G401 (cell line): ENCODE measurements around the gene SLCO4A1. TPM values are rescaled to one million over a fixed set of nuclear protein-coding genes. Genes with fewer than 3 reads are reported as not detected.
A peak's percentile ranks its signal among the peaks of the same experiment; 100 is the strongest.

Source experiments
- DNase-seq: peaks from one replicate; pipeline ENCODE4 v3.0.0-alpha.2; 2015; ENCODE audit warnings: low spot score
- in situ Hi-C: cut with HindIII; loops from 2 replicates; pipeline ENCODE4 v1.10.0; 2016; ENCODE audit warnings: low sequenced_read_pairs, mixed read lengths
- total RNA-seq: library from RNA; depleted of rRNA; stranded (reverse); fragments of >200 nt; shearing (Covaris generic); gene quantifications from 2 replicates; pipeline ENCODE4 v1.2.3, GENCODE V29; 2014

Gene SLCO4A1
- total RNA-seq, 1 experiment from 2014 or later, result 9.2 TPM

- no peak for DNase-seq
- in situ Hi-C loops, result no loop called here
Observed at GRCh38 chr20:62606016-62606415, 36.3 kb upstream of the SLCO4A1 start.

GRCh38 chr20:62606551-62607201, 35.6 kb upstream of the SLCO4A1 start:
- in situ Hi-C loops, result no loop called here
- no peak for DNase-seq

GRCh38 chr20:62607366-62608217, 34.7 kb upstream of the SLCO4A1 start:
- DNase-seq, result no peak
- in situ Hi-C loops, result no loop called here

GRCh38 chr20:62608218-62608565, 34.1 kb upstream of the SLCO4A1 start:
- in situ Hi-C loops, result no loop called here
- no peak for DNase-seq

- in situ Hi-C loops, result no loop called here
Observed at GRCh38 chr20:62609279-62609720, 33.0 kb upstream of the SLCO4A1 start.

GRCh38 chr20:62609811-62610757, 32.2 kb upstream of the SLCO4A1 start:
- in situ Hi-C loops, result no loop called here
- DNase-seq, result no peak

More at GRCh38 chr20:62609279-62609720, 33.0 kb upstream of the SLCO4A1 start:
- DNase-seq, result no peak

GRCh38 chr20:62611012-62611411, 31.3 kb upstream of the SLCO4A1 start:
- DNase-seq, result no peak
- in situ Hi-C loops, result no loop called here

GRCh38 chr20:62611819-62612218, 30.5 kb upstream of the SLCO4A1 start:
- no peak for DNase-seq
- in situ Hi-C loops, result no loop called here

GRCh38 chr20:62614085-62614960, 28.0 kb upstream of the SLCO4A1 start:
- no peak for DNase-seq
- in situ Hi-C loops, result no loop called here

- no peak for DNase-seq
- in situ Hi-C loops, result no loop called here
Observed at GRCh38 chr20:62614961-62615680, 27.2 kb upstream of the SLCO4A1 start.

DNA sequence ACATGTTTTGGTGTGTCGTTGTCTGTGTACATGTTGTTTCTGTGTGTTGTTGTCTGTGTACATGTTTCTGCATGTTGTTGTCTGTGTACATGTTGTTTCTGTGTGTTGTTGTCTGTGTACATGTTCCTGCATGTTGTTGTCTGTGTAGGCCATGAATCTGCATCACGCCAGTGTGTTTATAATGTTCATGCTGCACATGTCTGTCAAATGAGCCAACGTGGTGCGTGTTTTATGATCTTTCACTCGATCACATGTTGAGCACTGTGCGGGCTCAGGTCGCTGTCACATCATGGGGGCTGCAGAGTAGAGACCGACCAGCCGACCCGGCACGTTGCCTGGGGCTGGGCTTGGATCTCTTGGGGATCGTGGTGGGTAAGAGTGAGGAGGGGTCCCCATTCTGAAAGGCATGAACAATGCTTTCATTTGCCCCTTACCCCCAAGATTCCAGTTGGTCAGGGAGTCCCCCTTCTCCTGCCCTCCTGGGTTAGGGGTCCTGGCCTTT, 26.5 kb upstream of the SLCO4A1 start:
- DNase-seq, result no peak
- in situ Hi-C loops, result no loop called here

GRCh38 chr20:62616728-62617621, 25.3 kb upstream of the SLCO4A1 start:
- in situ Hi-C loops, result no loop called here
- DNase-seq, result peak; percentile 19

DNA sequence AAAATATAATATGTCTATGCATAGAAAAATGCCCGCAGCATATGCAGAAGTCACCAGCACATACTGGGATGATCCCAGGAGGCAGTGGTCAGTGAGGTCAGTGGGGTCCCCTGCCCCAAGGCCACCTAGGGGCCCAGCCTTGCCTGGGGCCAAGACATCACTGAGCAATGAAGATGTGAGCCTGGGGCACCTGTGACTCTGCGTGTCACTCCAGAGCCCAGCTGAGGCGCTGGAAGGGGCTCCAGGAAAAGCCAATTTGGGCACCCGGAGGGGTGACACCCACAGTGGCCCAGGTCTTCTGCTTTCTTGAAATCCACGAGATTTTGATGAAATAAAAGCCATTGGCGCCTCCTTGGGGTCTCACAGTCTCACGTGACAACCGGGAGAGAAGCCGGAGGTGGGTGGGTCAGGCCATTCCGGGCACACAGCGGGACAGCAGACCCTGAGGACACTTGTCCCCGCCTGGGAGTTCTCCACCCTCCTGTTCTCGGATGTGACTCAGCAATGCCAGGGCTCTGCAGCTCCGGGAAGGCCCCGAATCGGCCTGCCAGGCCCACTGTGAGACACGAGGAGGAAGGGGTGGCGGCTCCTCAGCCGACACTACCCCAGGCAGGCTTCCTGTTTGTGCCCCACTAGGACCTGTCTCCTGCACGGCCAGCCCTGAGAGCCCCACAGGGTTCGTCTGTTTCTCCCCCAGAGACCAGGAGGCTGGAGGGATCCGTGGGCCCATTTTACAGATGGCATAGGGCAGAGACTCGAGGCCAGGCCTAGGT, 24.4 kb upstream of the SLCO4A1 start:
- in situ Hi-C loops, result no loop called here
- DNase-seq, result no peak

- in situ Hi-C loops, result no loop called here
- no peak for DNase-seq
Observed at GRCh38 chr20:62618611-62619529, 23.4 kb upstream of the SLCO4A1 start.

- no peak for DNase-seq
- in situ Hi-C loops, result no loop called here
Observed at GRCh38 chr20:62620625-62621024, 21.7 kb upstream of the SLCO4A1 start.
